WTC11 (cell line): ENCODE results near the gene FAM9C. TPM values are rescaled to one million over a fixed set of nuclear protein-coding genes. Genes with fewer than 3 reads are reported as not detected.

Experiments
- ATAC-seq: fragments of 200-7000 bp; cut with Tn5 transposase; 2 replicates; pipeline ENCODE4 v1.10.0; 2021; ENCODE audit warnings: mild to moderate bottlenecking, moderate library complexity
- CTCF ChIA-PET: fragments of 300-600 bp; sonication (Branson Sonifier 250); formaldehyde crosslinking; loops from one replicate; lab custom pipeline; 2021; ENCODE audit warnings: antibody characterized with exemption; lab: Charles Lee
- POLR2A ChIA-PET: fragments of 350-600 bp; sonication (Branson Sonifier 250); formaldehyde crosslinking; loops from one replicate; lab custom pipeline; 2021; ENCODE audit warnings: antibody characterized with exemption; lab: Charles Lee
- DNase-seq: peaks from one replicate; pipeline ENCODE4 v3.0.0; 2021; ENCODE audit warnings: low spot score
- H3K27ac Mint-ChIP-seq: 2 replicates; pipeline ENCODE4 v1.8.0; 2021; ENCODE audit warnings: mixed read lengths
- H3K27me3 Mint-ChIP-seq: 2 replicates; pipeline ENCODE4 v1.8.0; 2021; ENCODE audit warnings: low read depth, mild to moderate bottlenecking, moderate library complexity, mixed read lengths
- H3K36me3 Mint-ChIP-seq: 2 replicates; pipeline ENCODE4 v1.8.0; 2021; ENCODE audit warnings: mixed read lengths
- H3K4me1 Mint-ChIP-seq: 2 replicates; pipeline ENCODE4 v1.8.0; 2022; ENCODE audit warnings: mixed read lengths
- H3K4me3 Mint-ChIP-seq: 2 replicates; pipeline ENCODE4 v1.8.0; 2021; ENCODE audit warnings: mild to moderate bottlenecking, moderate library complexity, mixed read lengths
- H3K9me3 Mint-ChIP-seq: 2 replicates; pipeline ENCODE4 v1.8.0; 2021; ENCODE audit warnings: mixed read lengths
- ARID4B ChIP-seq: sonication (generic); formaldehyde crosslinking; IDR thresholded peaks from 2 replicates; pipeline ENCODE4 v1.8.0; 2023; ENCODE audit warnings: missing genetic modification reagents, mild to moderate bottlenecking, borderline replicate concordance
- CBFB ChIP-seq: sonication (generic); formaldehyde crosslinking; IDR thresholded peaks from 2 replicates; pipeline ENCODE4 v1.8.1; 2022; ENCODE audit warnings: mild to moderate bottlenecking, low read depth, missing genetic modification reagents
- CTCF ChIP-seq: fragments of 200-600 bp; IDR thresholded peaks from 2 replicates; pipeline ENCODE4 v1.8.0; 2022; ENCODE audit warnings: antibody characterized with exemption
- E2F1 ChIP-seq: sonication (generic); formaldehyde crosslinking; IDR thresholded peaks from 2 replicates; pipeline ENCODE4 v1.8.0; 2022; ENCODE audit warnings: mild to moderate bottlenecking, missing genetic modification reagents
- FOXJ3 ChIP-seq: sonication (generic); formaldehyde crosslinking; IDR thresholded peaks from 2 replicates; pipeline ENCODE4 v1.9.0; 2021; ENCODE audit warnings: missing genetic modification reagents, mild to moderate bottlenecking, borderline replicate concordance
- JUN ChIP-seq: sonication (generic); formaldehyde crosslinking; IDR thresholded peaks from 2 replicates; pipeline ENCODE4 v1.8.0; 2023; ENCODE audit warnings: mild to moderate bottlenecking, missing genetic modification reagents
- KAT7 ChIP-seq: sonication (generic); formaldehyde crosslinking; IDR thresholded peaks from 2 replicates; pipeline ENCODE4 v1.8.1; 2023; ENCODE audit warnings: missing genetic modification reagents, mild to moderate bottlenecking, borderline replicate concordance
- NFATC4 ChIP-seq: fragments of 250-450 bp; sonication (Bioruptor Pico); IDR thresholded peaks from 2 replicates; pipeline ENCODE4 v1.9.0; 2021; ENCODE audit warnings: mild to moderate bottlenecking
- NFYB ChIP-seq: sonication (generic); formaldehyde crosslinking; conservative IDR thresholded peaks from 2 replicates; pipeline ENCODE4 v1.8.0; 2022; ENCODE audit warnings: low read depth, missing genetic modification reagents
- NR3C1 ChIP-seq: sonication (generic); formaldehyde crosslinking; conservative IDR thresholded peaks from 2 replicates; pipeline ENCODE4 v1.8.1; 2023; ENCODE audit warnings: low read depth, mild to moderate bottlenecking, missing genetic modification reagents
- OVOL2 ChIP-seq: fragments of 250-450 bp; sonication (Bioruptor Pico); IDR thresholded peaks from 2 replicates; pipeline ENCODE4 v1.9.0; 2021; ENCODE audit warnings: mild to moderate bottlenecking, borderline replicate concordance
- PREB ChIP-seq: sonication (generic); formaldehyde crosslinking; IDR thresholded peaks from 2 replicates; pipeline ENCODE4 v1.8.1; 2022; ENCODE audit warnings: mild to moderate bottlenecking, missing genetic modification reagents, moderate library complexity, borderline replicate concordance
- RORB ChIP-seq: fragments of 250-450 bp; sonication (Bioruptor Pico); IDR thresholded peaks from 2 replicates; pipeline ENCODE4 v1.9.0; 2021; ENCODE audit warnings: mild to moderate bottlenecking
- SP1 ChIP-seq: sonication (generic); formaldehyde crosslinking; conservative IDR thresholded peaks from 2 replicates; pipeline ENCODE4 v1.8.1; 2022; ENCODE audit warnings: missing genetic modification reagents
- USF1 ChIP-seq: sonication (generic); formaldehyde crosslinking; IDR thresholded peaks from 2 replicates; pipeline ENCODE4 v1.8.0; 2022; ENCODE audit warnings: mild to moderate bottlenecking, missing genetic modification reagents
- ZNF232 ChIP-seq: sonication (generic); formaldehyde crosslinking; IDR thresholded peaks from 2 replicates; pipeline ENCODE4 v1.8.0; 2022; ENCODE audit warnings: mild to moderate bottlenecking, missing genetic modification reagents
- ZNF263 ChIP-seq: sonication (generic); formaldehyde crosslinking; IDR thresholded peaks from 2 replicates; pipeline ENCODE4 v1.8.1; 2022; ENCODE audit warnings: low read depth, mild to moderate bottlenecking, moderate library complexity, missing genetic modification reagents
- ZNF416 ChIP-seq: fragments of 250-450 bp; sonication (Bioruptor Pico); IDR thresholded peaks from 2 replicates; pipeline ENCODE4 v1.9.0; 2021; ENCODE audit warnings: mild to moderate bottlenecking, inconsistent platforms
- total RNA-seq: library from RNA; stranded (reverse); gene quantifications from 3 replicates; pipeline ENCODE4 v1.2.3, GENCODE V29; 2021

Gene FAM9C
- total RNA-seq, 1 experiment from 2014 or later, result 0.28 TPM

- Mint-ChIP-seq H3K36me3 (no peaks in the 10 kb centered on the region), H3K4me1 (peaks cover 25% of the 10 kb centered on the region), H3K27me3 (no peaks in the 10 kb centered on the region; the same call in 1 of the 2 replicates), H3K4me3 (no peak overlapping the region), H3K9me3 (no peaks in the 10 kb centered on the region), H3K27ac (no peak overlapping the region)
- ATAC-seq (no peak), DNase-seq (no peak)
- ChIA-PET POLR2A (no interaction called here), CTCF (no interaction called here)
- TF ChIP-seq CBFB (no peak), NFYB (CRISPR knock-in tag) (no peak), OVOL2 (CRISPR knock-in tag) (no peak), SP1 (CRISPR knock-in tag) (no peak), RORB (no peak), ZNF263 (no peak), USF1 (CRISPR knock-in tag) (no peak), NR3C1 (no peak), JUN (CRISPR knock-in tag) (no peak), NFATC4 (no peak), ZNF416 (CRISPR knock-in tag) (no peak), ZNF232 (CRISPR knock-in tag) (no peak), KAT7 (CRISPR knock-in tag) (no peak), CTCF (no peak), E2F1 (CRISPR knock-in tag) (no peak), FOXJ3 (CRISPR knock-in tag) (no peak), ARID4B (CRISPR knock-in tag) (no peak), PREB (CRISPR knock-in tag) (no peak)
Observed at GRCh38 chrX:13082206-13083065, 38.0 kb upstream of the FAM9C start.
